Measurements from ENCODE around the gene PLCB1. TPM values are rescaled to one million over a fixed set of nuclear protein-coding genes. Genes with fewer than 3 reads are reported as not detected.

The PLCB1 gene
- total and polyA plus RNA-seq, 4 donors = 1.6 to 43.8 (median 6.1) TPM

- H3K9me3 ChIP-seq (ENCODE audit: control insufficient read depth in 4 of 4, insufficient read depth in 3 of 4, low read length in 3 of 4) = no peaks in the 10 kb centered on the region
- TF ChIP-seq, protein P1, sequence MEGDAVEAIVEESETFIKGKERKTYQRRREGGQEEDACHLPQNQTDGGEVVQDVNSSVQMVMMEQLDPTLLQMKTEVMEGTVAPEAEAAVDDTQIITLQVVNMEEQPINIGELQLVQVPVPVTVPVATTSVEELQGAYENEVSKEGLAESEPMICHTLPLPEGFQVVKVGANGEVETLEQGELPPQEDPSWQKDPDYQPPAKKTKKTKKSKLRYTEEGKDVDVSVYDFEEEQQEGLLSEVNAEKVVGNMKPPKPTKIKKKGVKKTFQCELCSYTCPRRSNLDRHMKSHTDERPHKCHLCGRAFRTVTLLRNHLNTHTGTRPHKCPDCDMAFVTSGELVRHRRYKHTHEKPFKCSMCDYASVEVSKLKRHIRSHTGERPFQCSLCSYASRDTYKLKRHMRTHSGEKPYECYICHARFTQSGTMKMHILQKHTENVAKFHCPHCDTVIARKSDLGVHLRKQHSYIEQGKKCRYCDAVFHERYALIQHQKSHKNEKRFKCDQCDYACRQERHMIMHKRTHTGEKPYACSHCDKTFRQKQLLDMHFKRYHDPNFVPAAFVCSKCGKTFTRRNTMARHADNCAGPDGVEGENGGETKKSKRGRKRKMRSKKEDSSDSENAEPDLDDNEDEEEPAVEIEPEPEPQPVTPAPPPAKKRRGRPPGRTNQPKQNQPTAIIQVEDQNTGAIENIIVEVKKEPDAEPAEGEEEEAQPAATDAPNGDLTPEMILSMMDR (IDR thresholded peaks at IDR 0.05; ENCODE audit: control extremely low read depth, extremely low read depth) = no peak
- H3K9ac ChIP-seq (ENCODE audit: insufficient read depth in 1 of 2, low read length in 2 of 2) = no peak overlapping the region
- no peaks in the 10 kb centered on the region for H3K4me1 ChIP-seq (ENCODE audit: control insufficient read depth in 5 of 5, insufficient read depth in 5 of 5, low read length in 5 of 5)
- WGBS, 2 donors = 71 to 86% methylated on average over 2 of the region's 2 CpGs
- H3K4me3 ChIP-seq = no peak overlapping the region
- DNase-seq (no peak), ATAC-seq (ENCODE audit: insufficient read depth, low FRiP score) (no peak)
- H3K36me3 ChIP-seq (ENCODE audit: control insufficient read depth in 4 of 4, insufficient read depth in 4 of 4, low read length in 4 of 4) = no peaks in the 10 kb centered on the region
- no peak overlapping the region for H3K27ac ChIP-seq (ENCODE audit: low read depth in 1 of 2, low read length in 1 of 2)
- no peaks in the 10 kb centered on the region for H3K27me3 ChIP-seq (ENCODE audit: control insufficient read depth in 3 of 3, insufficient read depth in 3 of 3, low read length in 2 of 3)
Observed at GRCh38 chr20:8334641-8335040, 202.6 kb downstream of the PLCB1 start.

DNA sequence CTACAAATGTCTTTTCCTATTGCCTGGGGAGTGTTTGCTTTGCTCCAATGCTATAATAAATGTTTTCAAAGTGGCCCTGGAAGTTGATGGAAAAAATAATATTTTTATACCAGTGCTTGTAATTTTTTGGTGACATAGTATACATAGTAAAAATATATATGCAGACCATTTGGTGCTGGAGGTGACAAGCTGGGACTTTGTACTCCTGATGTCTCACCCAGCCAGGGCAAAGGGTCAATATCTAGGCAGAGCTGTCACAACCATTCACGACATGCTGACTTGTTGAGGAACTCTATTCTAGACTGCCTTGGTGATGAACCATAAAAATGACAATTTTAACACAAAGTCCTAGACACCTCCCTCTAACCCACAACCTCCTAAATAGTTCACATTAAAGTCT is 203.0 kb downstream of the PLCB1 start:
- H3K27me3 ChIP-seq (ENCODE audit: control insufficient read depth in 3 of 3, insufficient read depth in 3 of 3, low read length in 2 of 3) = no peaks in the 10 kb centered on the region
- H3K4me1 ChIP-seq (ENCODE audit: control insufficient read depth in 5 of 5, insufficient read depth in 5 of 5, low read length in 5 of 5) = no peaks in the 10 kb centered on the region
- H3K27ac ChIP-seq (ENCODE audit: low read depth in 1 of 2, low read length in 1 of 2) = no peak overlapping the region
- no peaks in the 10 kb centered on the region for H3K36me3 ChIP-seq (ENCODE audit: control insufficient read depth in 4 of 4, insufficient read depth in 4 of 4, low read length in 4 of 4)
- no peak for DNase-seq
- TF ChIP-seq, protein P1 (IDR thresholded peaks at IDR 0.05; ENCODE audit: control extremely low read depth, extremely low read depth) = no peak
- no peak overlapping the region for H3K9ac ChIP-seq (ENCODE audit: insufficient read depth in 1 of 2, low read length in 2 of 2)
- no peaks in the 10 kb centered on the region for H3K9me3 ChIP-seq (ENCODE audit: control insufficient read depth in 4 of 4, insufficient read depth in 3 of 4, low read length in 3 of 4)
- WGBS, 2 donors = 81 to 82% methylated on average over 1 of the region's 1 CpG
- H3K4me3 ChIP-seq = no peak overlapping the region
- no peak for ATAC-seq (ENCODE audit: insufficient read depth, low FRiP score)

DNA sequence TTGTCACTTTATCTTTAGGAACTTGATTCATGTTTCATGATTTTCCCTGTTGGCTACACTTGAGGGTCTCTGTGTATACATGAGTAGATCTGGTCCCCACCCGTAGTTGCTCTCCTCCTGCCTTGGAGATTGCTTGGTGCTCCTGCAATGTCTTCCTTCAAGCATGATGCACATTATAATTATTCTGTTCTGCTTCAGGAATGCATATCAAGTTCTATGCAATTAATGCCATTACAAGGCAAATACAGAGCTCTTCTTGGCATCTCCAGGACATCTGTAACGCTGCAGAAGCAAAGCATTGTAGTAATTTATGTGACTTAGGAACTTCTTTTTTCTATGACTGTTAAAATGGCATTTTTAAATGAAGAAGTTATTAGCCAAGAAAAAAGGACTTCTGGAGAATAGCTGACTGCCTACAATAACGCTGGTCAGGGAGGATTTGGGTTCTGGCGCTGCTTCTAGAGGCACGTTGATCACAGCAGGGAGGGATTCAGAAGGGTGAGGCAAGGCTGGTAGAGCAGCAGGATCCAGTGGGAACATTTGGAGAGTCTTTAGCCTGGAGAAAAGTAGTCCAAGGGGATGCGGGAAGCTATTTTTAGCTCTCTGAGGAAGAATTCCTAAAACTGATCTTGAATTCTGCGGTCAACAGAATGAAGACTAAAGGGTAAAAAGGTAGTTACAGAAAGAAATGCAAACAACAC is 203.6 kb downstream of the PLCB1 start:
- 86 to 90% methylated on average over 7 of the region's 7 CpGs for WGBS, 2 donors

More for the DNA sequence above, 203.6 kb downstream of the PLCB1 start:
- ATAC-seq (ENCODE audit: insufficient read depth, low FRiP score) (no peak), DNase-seq (no peak)
- H3K27ac ChIP-seq (ENCODE audit: low read depth in 1 of 2, low read length in 1 of 2) = no peak overlapping the region
- no peak overlapping the region for H3K9ac ChIP-seq (ENCODE audit: insufficient read depth in 1 of 2, low read length in 2 of 2)
- no peak overlapping the region for H3K4me3 ChIP-seq
- H3K9me3 ChIP-seq (ENCODE audit: control insufficient read depth in 4 of 4, insufficient read depth in 3 of 4, low read length in 3 of 4) = no peaks in the 10 kb centered on the region
- no peaks in the 10 kb centered on the region for H3K36me3 ChIP-seq (ENCODE audit: control insufficient read depth in 4 of 4, insufficient read depth in 4 of 4, low read length in 4 of 4)
- TF ChIP-seq, protein P1 (IDR thresholded peaks at IDR 0.05; ENCODE audit: control extremely low read depth, extremely low read depth) = no peak
- H3K27me3 ChIP-seq (ENCODE audit: control insufficient read depth in 3 of 3, insufficient read depth in 3 of 3, low read length in 2 of 3) = no peaks in the 10 kb centered on the region
- no peaks in the 10 kb centered on the region for H3K4me1 ChIP-seq (ENCODE audit: control insufficient read depth in 5 of 5, insufficient read depth in 5 of 5, low read length in 5 of 5)
